Measurements from ENCODE around the gene BTBD7. TPM values are rescaled to one million over a fixed set of nuclear protein-coding genes. Genes with fewer than 3 reads are reported as not detected.

Gene BTBD7
- total RNA-seq, 1 donor from 2014 or later, result 28.5 TPM

GRCh38 chr14:93230539-93230938 is 102.3 kb downstream of the BTBD7 start:
- TF ChIP-seq POLR2A (IDR thresholded peaks at IDR 0.05) (no peak), POLR2AphosphoS5 (IDR thresholded peaks at IDR 0.05; ENCODE audit: insufficient read depth in 1 of 2, low read depth in 1 of 2) (no peak), CTCF (IDR thresholded peaks at IDR 0.05) (no peak)
- intact Hi-C loops (cut with DNase I), result no loop called here
- Histone ChIP-seq H3K27ac (no peak overlapping the region), H3K36me3 (peaks cover 5 to 26% of the 10 kb centered on the region in 2 donors), H3K4me1 (peaks cover 4% of the 10 kb centered on the region), H3K27me3 (no peaks in the 10 kb centered on the region), H3K9me3 (no peaks in the 10 kb centered on the region), H3K4me3 (no peak overlapping the region)
- DNase-seq (ENCODE audit: extremely low spot score in 2 of 2), result no peak

GRCh38 chr14:93228550-93228949 is 104.3 kb downstream of the BTBD7 start:
- TF ChIP-seq CTCF (IDR thresholded peaks at IDR 0.05) (no peak), POLR2AphosphoS5 (IDR thresholded peaks at IDR 0.05; ENCODE audit: insufficient read depth in 1 of 2, low read depth in 1 of 2) (no peak), POLR2A (IDR thresholded peaks at IDR 0.05) (no peak)
- H3K9me3 ChIP-seq, result no peaks in the 10 kb centered on the region
- no peak overlapping the region for H3K27ac ChIP-seq
- peaks cover 4% of the 10 kb centered on the region for H3K4me1 ChIP-seq
- H3K36me3 ChIP-seq, result peaks cover 5 to 34% of the 10 kb centered on the region in 2 donors
- H3K4me3 ChIP-seq, result no peak overlapping the region
- H3K27me3 ChIP-seq, result no peaks in the 10 kb centered on the region
- DNase-seq (ENCODE audit: extremely low spot score in 2 of 2), result no peak
- intact Hi-C loops (cut with DNase I), result no loop called here

GRCh38 chr14:93223565-93223964 is 109.3 kb downstream of the BTBD7 start:
- Histone ChIP-seq H3K36me3 (peaks cover 5 to 62% of the 10 kb centered on the region in 2 donors), H3K4me3 (no peak overlapping the region), H3K27me3 (no peaks in the 10 kb centered on the region), H3K4me1 (no peaks in the 10 kb centered on the region), H3K9me3 (no peaks in the 10 kb centered on the region), H3K27ac (no peak overlapping the region)
- TF ChIP-seq POLR2A (IDR thresholded peaks at IDR 0.05), result no peak
- TF ChIP-seq CTCF (IDR thresholded peaks at IDR 0.05), result no peak
- no peak for TF ChIP-seq POLR2AphosphoS5 (IDR thresholded peaks at IDR 0.05; ENCODE audit: insufficient read depth in 1 of 2, low read depth in 1 of 2)
- intact Hi-C loops (cut with DNase I), result no loop called here
- DNase-seq (ENCODE audit: extremely low spot score in 2 of 2), result no peak

- TF ChIP-seq POLR2AphosphoS5 (IDR thresholded peaks at IDR 0.05; ENCODE audit: insufficient read depth in 1 of 2, low read depth in 1 of 2) (no peak), POLR2A (IDR thresholded peaks at IDR 0.05) (no peak), CTCF (IDR thresholded peaks at IDR 0.05) (no peak)
- intact Hi-C loops (cut with DNase I), result no loop called here
- Histone ChIP-seq H3K9me3 (no peaks in the 10 kb centered on the region), H3K27ac (no peak overlapping the region), H3K4me1 (no peaks in the 10 kb centered on the region), H3K36me3 (peaks cover 0 to 65% of the 10 kb centered on the region in 2 donors), H3K4me3 (no peak overlapping the region), H3K27me3 (no peaks in the 10 kb centered on the region)
- DNase-seq (ENCODE audit: extremely low spot score in 2 of 2), result no peak
Observed at GRCh38 chr14:93220509-93220908, 112.3 kb downstream of the BTBD7 start.

GRCh38 chr14:93219103-93219726 is 113.6 kb downstream of the BTBD7 start:
- peaks cover 0 to 72% of the 10 kb centered on the region in 2 donors for H3K36me3 ChIP-seq
- intact Hi-C loops (cut with DNase I), result no loop called here
- no peak for DNase-seq (ENCODE audit: extremely low spot score in 2 of 2)

More at GRCh38 chr14:93219103-93219726, 113.6 kb downstream of the BTBD7 start:
- Histone ChIP-seq H3K4me1 (no peaks in the 10 kb centered on the region), H3K27ac (no peak overlapping the region), H3K9me3 (no peaks in the 10 kb centered on the region), H3K27me3 (no peaks in the 10 kb centered on the region), H3K4me3 (no peak overlapping the region)
- TF ChIP-seq CTCF (IDR thresholded peaks at IDR 0.05), result peak in 1 of 3 experiments; percentile 33
- peak in 1 of 2 donors; percentile 22 for TF ChIP-seq POLR2AphosphoS5 (IDR thresholded peaks at IDR 0.05; ENCODE audit: insufficient read depth in 1 of 2, low read depth in 1 of 2)
- TF ChIP-seq POLR2A (IDR thresholded peaks at IDR 0.05), result no peak

All from vagina (tissue), 2 donors.